HEK293 (cell line): Measurements from ENCODE around the gene TNC.

Experiments used
- ATF2 ChIP-seq: fragments of 450-650 bp; formaldehyde crosslinking; IDR thresholded peaks from 2 replicates; pipeline ENCODE4 v1.5.1; 2016; ENCODE audit warnings: missing biosample characterization, missing genetic modification characterization, low read depth
- BCL11B ChIP-seq: fragments of 450-650 bp; formaldehyde crosslinking; IDR thresholded peaks from 2 replicates; pipeline ENCODE4 v1.5.1; 2016; ENCODE audit warnings: low read depth, missing biosample characterization, missing genetic modification characterization
- CTCF ChIP-seq: fragments of 450-650 bp; formaldehyde crosslinking; IDR thresholded peaks from 2 replicates; pipeline ENCODE4 v1.5.1; 2016; ENCODE audit warnings: missing biosample characterization, missing genetic modification characterization
- MEIS1 ChIP-seq: sonication (generic); formaldehyde crosslinking; IDR thresholded peaks from 2 replicates; pipeline ENCODE4 v1.8.1; 2022; ENCODE audit warnings: missing genetic modification reagents, mild to moderate bottlenecking, borderline replicate concordance
- PRDM2 ChIP-seq: fragments of 450-650 bp; formaldehyde crosslinking; IDR thresholded peaks from 2 replicates; pipeline ENCODE4 v1.5.1; 2016; ENCODE audit warnings: missing biosample characterization, missing genetic modification characterization, borderline replicate concordance
- REST ChIP-seq: fragments of 450-650 bp; formaldehyde crosslinking; IDR thresholded peaks from 2 replicates; pipeline ENCODE4 v1.5.1; 2016; ENCODE audit warnings: missing biosample characterization, missing genetic modification characterization
- TCF7L2 ChIP-seq: IDR thresholded peaks from 2 replicates; pipeline ENCODE4 v1.6.1; 2011; ENCODE audit warnings: low read depth, mild to moderate bottlenecking, inconsistent platforms, low read length, moderate library complexity, borderline replicate concordance
- ZBTB1 ChIP-seq: fragments of 450-650 bp; formaldehyde crosslinking; IDR thresholded peaks from 2 replicates; pipeline ENCODE4 v1.5.1; 2016; ENCODE audit warnings: missing biosample characterization, missing genetic modification characterization
- ZBTB7A ChIP-seq: fragments of 450-650 bp; formaldehyde crosslinking; IDR thresholded peaks from 2 replicates; pipeline ENCODE4 v1.5.1; 2016; ENCODE audit warnings: low read depth, missing biosample characterization, missing genetic modification characterization
- ZNF513 ChIP-seq: fragments of 450-650 bp; IDR thresholded peaks from 2 replicates; pipeline ENCODE4 v1.5.1; 2018; ENCODE audit warnings: missing biosample characterization, missing genetic modification characterization
- ZNF555 ChIP-seq: fragments of 450-650 bp; formaldehyde crosslinking; conservative IDR thresholded peaks from 2 replicates; pipeline ENCODE4 v1.5.1; 2017; ENCODE audit warnings: missing biosample characterization, mild to moderate bottlenecking, missing genetic modification characterization, inconsistent platforms
- ZNF623 ChIP-seq: fragments of 450-650 bp; formaldehyde crosslinking; IDR thresholded peaks from 2 replicates; pipeline ENCODE4 v1.5.1; 2016; ENCODE audit warnings: missing biosample characterization, missing genetic modification characterization
- ZNF639 ChIP-seq: fragments of 450-650 bp; formaldehyde crosslinking; IDR thresholded peaks from 2 replicates; pipeline ENCODE4 v1.5.1; 2016; ENCODE audit warnings: missing biosample characterization, missing genetic modification characterization
- ZXDB ChIP-seq: fragments of 450-650 bp; formaldehyde crosslinking; IDR thresholded peaks from 2 replicates; pipeline ENCODE4 v1.5.1; 2016; ENCODE audit warnings: missing biosample characterization, missing genetic modification characterization

GRCh38 chr9:115103746-115104477 is 14.0 kb downstream of the TNC start:
- TF ChIP-seq ZNF623 (tag by site-specific recombination) (no peak), ZNF513 (tag by site-specific recombination) (no peak), REST (tag by site-specific recombination) (no peak), CTCF (no peak), PRDM2 (tag by site-specific recombination) (no peak), ZXDB (tag by site-specific recombination) (no peak), ATF2 (no peak), MEIS1 (CRISPR knock-in tag) (no peak), TCF7L2 (no peak), ZNF639 (tag by site-specific recombination) (no peak), BCL11B (tag by site-specific recombination) (no peak), ZBTB7A (tag by site-specific recombination) (no peak), ZNF555 (tag by site-specific recombination) (no peak), ZBTB1 (tag by site-specific recombination) (no peak)
